ENCODE data around the gene CTRL.
"Not testable (repeated sequence)": the region's sequence is repeated elsewhere in the genome, so short reads cannot be mapped to it uniquely, and the experiment has no call there.

Gene CTRL

GRCh38 chr16:67917852-67918236 lies 13.8 kb downstream of the CTRL start (continued):
- TF ChIP-seq SP7 (tag by site-specific recombination; IDR thresholded peaks at IDR 0.05) = 0 out of 2 replicates have a peak, but pooled peaks have one; percentile 25
- TF ChIP-seq ZNF629 (tag by site-specific recombination; IDR thresholded peaks at IDR 0.05) = peak; percentile 49; the same call in 1 of the 2 replicates

GRCh38 chr16:67917140-67917851 lies 14.4 kb downstream of the CTRL start:
- Histone ChIP-seq H3K36me3 (ENCODE audit: control insufficient read depth in 2 of 2, insufficient read depth in 1 of 2, low read length in 2 of 2) (peaks cover 0 to 42% of the 10 kb centered on the region in 2 experiments; a peak in 2 of 3 replicates), H3K4me3 (ENCODE audit: low read depth, low read length) (no peak overlapping the region), H3K9me3 (ENCODE audit: control insufficient read depth, insufficient read depth, low read depth, low read length) (no peaks in the 10 kb centered on the region), H3K27ac (ENCODE audit: extremely low read depth, low read depth, low read length) (no peak overlapping the region), H3K4me1 (ENCODE audit: control insufficient read depth, insufficient read depth, low read length) (no peaks in the 10 kb centered on the region)
- ChIA-PET POLR2A (interaction anchor here (0.8 to 1.2 kb wide), 4 partner anchors 9 to 71 kb away, joined by 3 to 4 read pairs (median 4); partner anchors contain the start of genes NUTF2 and PSKH1), CTCF (interaction anchor here (1.5 kb wide), 1 partner anchor 33 kb away, joined by 6 read pairs; the partner anchor contains the start of gene NRN1L)
- TF ChIP-seq ZIC2 (tag by site-specific recombination; IDR thresholded peaks at IDR 0.05) (peak; percentile 62; the same call in 1 of the 2 replicates), ZNF10 (tag by site-specific recombination; IDR thresholded peaks at IDR 0.05) (no peak)

GRCh38 chr16:67915831-67916723 lies 15.6 kb downstream of the CTRL start:
- Histone ChIP-seq H3K27ac (ENCODE audit: extremely low read depth, low read depth, low read length) (no peak overlapping the region), H3K4me3 (ENCODE audit: low read depth, low read length) (no peak overlapping the region), H3K4me1 (ENCODE audit: control insufficient read depth, insufficient read depth, low read length) (no peaks in the 10 kb centered on the region), H3K36me3 (ENCODE audit: control insufficient read depth in 2 of 2, insufficient read depth in 1 of 2, low read length in 2 of 2) (peaks cover 0 to 54% of the 10 kb centered on the region in 2 experiments; a peak in 2 of 3 replicates), H3K9me3 (ENCODE audit: control insufficient read depth, insufficient read depth, low read depth, low read length) (no peaks in the 10 kb centered on the region)
- ChIA-PET CTCF (interaction anchor here (0.6 kb wide), 2 partner anchors 149 to 558 kb away, joined by 3 read pairs; no protein-coding TSS in a partner anchor), POLR2A (interaction anchor here (0.7 to 0.8 kb wide), 2 partner anchors 10 to 98 kb away, joined by 3 to 4 read pairs; no protein-coding TSS in a partner anchor)
- no peak for TF ChIP-seq ZNF133 (tag by site-specific recombination; IDR thresholded peaks at IDR 0.05)
- TF ChIP-seq ZNF837 (tag by site-specific recombination; IDR thresholded peaks at IDR 0.05) = no peak
- TF ChIP-seq ZBTB8A (tag by site-specific recombination; IDR thresholded peaks at IDR 0.05) = no peak
- TF ChIP-seq ZNF670 (tag by site-specific recombination; IDR thresholded peaks at IDR 0.05; ENCODE audit: low read depth) = no peak
- TF ChIP-seq KLF1 (tag by site-specific recombination; IDR thresholded peaks at IDR 0.05) = no peak
- TF ChIP-seq ZNF354C (tag by site-specific recombination; IDR thresholded peaks at IDR 0.05; ENCODE audit: borderline replicate concordance, low read depth) = no peak
- TF ChIP-seq ZNF292 (tag by site-specific recombination; IDR thresholded peaks at IDR 0.05; ENCODE audit: borderline replicate concordance, low read depth) = no peak
- no peak for TF ChIP-seq ZNF792 (tag by site-specific recombination; IDR thresholded peaks at IDR 0.05)
- no peak for TF ChIP-seq GLI2 (tag by site-specific recombination; IDR thresholded peaks at IDR 0.05; ENCODE audit: borderline replicate concordance, low read depth)

GRCh38 chr16:67915496-67915769 lies 16.2 kb downstream of the CTRL start:
- peak; percentile 0 for TF ChIP-seq SCRT2 (tag by site-specific recombination; IDR thresholded peaks at IDR 0.05)
- H3K9me3 ChIP-seq (ENCODE audit: control insufficient read depth, insufficient read depth, low read depth, low read length); H3K4me1 ChIP-seq (ENCODE audit: control insufficient read depth, insufficient read depth, low read length); H3K27ac ChIP-seq (ENCODE audit: extremely low read depth, low read depth, low read length); H3K4me3 ChIP-seq (ENCODE audit: low read depth, low read length): not testable (repeated sequence)
- POLR2A ChIA-PET = interaction anchor here (0.7 to 1.5 kb wide), 2 partner anchors 20 to 98 kb away, joined by 3 to 4 read pairs; no protein-coding TSS in a partner anchor
- CTCF ChIA-PET = interaction anchor here (0.6 to 1.3 kb wide), 3 partner anchors 9 to 150 kb away, joined by 3 to 5 read pairs (median 4); no protein-coding TSS in a partner anchor
- peaks cover 0 to 56% of the 10 kb centered on the region in 2 experiments; a peak in 2 of 3 replicates for H3K36me3 ChIP-seq (ENCODE audit: control insufficient read depth in 2 of 2, insufficient read depth in 1 of 2, low read length in 2 of 2)

Data from HEK293 (cell line).